ENCODE data around the gene ITIH5.

The ITIH5 gene

DNA sequence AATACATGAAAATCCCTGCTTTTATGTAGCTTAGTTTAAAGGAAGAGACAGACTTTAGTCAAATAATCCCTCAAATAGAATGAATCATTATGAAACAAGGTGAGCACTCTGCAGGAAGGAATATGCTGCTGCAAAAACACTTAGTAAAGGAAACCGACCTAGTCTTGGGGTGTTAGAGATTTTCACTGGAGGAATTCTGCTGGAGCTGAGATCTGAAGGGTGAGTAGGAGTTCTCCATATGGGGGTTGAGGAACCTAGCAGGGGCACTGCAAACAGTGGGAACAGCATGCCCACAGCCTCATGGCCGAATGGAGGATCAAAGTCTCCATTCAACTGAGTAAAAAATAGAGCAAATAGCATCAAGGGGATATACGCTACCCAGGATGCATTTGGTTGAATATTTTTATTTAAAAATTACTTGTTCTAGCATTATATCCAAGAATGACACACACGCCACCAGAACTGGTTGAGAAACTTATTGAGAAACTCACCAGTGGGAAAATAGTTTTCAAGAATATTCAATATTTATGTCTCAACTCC lies 39.8 kb upstream of the ITIH5 start:
- TF ChIP-seq, protein P1, sequence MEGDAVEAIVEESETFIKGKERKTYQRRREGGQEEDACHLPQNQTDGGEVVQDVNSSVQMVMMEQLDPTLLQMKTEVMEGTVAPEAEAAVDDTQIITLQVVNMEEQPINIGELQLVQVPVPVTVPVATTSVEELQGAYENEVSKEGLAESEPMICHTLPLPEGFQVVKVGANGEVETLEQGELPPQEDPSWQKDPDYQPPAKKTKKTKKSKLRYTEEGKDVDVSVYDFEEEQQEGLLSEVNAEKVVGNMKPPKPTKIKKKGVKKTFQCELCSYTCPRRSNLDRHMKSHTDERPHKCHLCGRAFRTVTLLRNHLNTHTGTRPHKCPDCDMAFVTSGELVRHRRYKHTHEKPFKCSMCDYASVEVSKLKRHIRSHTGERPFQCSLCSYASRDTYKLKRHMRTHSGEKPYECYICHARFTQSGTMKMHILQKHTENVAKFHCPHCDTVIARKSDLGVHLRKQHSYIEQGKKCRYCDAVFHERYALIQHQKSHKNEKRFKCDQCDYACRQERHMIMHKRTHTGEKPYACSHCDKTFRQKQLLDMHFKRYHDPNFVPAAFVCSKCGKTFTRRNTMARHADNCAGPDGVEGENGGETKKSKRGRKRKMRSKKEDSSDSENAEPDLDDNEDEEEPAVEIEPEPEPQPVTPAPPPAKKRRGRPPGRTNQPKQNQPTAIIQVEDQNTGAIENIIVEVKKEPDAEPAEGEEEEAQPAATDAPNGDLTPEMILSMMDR (IDR thresholded peaks at IDR 0.05; ENCODE audit: insufficient read depth, low read depth, low read length, missing control alignments), result no peak
- DNase-seq (ENCODE audit: low read depth), result no peak
- H3K4me3 ChIP-seq (ENCODE audit: low read length), result no peak overlapping the region

DNA sequence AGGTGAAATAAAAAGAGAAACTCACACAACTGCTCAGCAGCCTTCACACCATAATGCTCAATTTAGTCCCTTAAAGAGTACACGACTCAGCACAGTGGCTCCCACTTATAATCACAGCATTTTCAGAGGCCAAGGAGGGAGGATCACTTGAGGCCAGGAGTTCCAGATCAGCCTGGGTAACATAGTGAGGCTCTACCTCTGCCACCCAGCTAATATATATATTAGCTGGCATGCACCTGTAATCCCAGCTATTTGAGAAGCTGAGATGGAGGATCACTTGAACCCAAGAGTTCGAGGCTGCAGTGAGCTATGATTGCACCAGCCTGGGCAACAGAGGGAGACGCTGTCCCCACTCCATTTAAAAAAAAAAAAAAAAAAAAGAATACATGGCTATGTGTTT lies 38.6 kb upstream of the ITIH5 start:
- DNase-seq (ENCODE audit: low read depth), result no peak
- no peak overlapping the region for H3K4me3 ChIP-seq (ENCODE audit: low read length)
- TF ChIP-seq, protein P1 (IDR thresholded peaks at IDR 0.05; ENCODE audit: insufficient read depth, low read depth, low read length, missing control alignments), result no peak

GRCh38 chr10:7704071-7705016 lies 37.6 kb upstream of the ITIH5 start:
- no peak for DNase-seq (ENCODE audit: low read depth)
- H3K4me3 ChIP-seq (ENCODE audit: low read length), result no peak overlapping the region
- TF ChIP-seq, protein P1 (IDR thresholded peaks at IDR 0.05; ENCODE audit: insufficient read depth, low read depth, low read length, missing control alignments), result no peak

- H3K4me3 ChIP-seq (ENCODE audit: low read length), result no peak within 1 kb of the TSS
- TF ChIP-seq, protein P1 (IDR thresholded peaks at IDR 0.05; ENCODE audit: insufficient read depth, low read depth, low read length, missing control alignments), result no peak
- DNase-seq (ENCODE audit: low read depth), result no peak
Observed at GRCh38 chr10:7703140-7703539, 36.4 kb upstream of the ITIH5 start, which contains the start of gene ITIH2. Gene ITIH2, plus strand, starts transcription at chr10:7703316. Its CDS starts 119 bp downstream, at chr10:7703435.

GRCh38 chr10:7702288-7702812 lies 35.6 kb upstream of the ITIH5 start:
- no peak overlapping the region for H3K4me3 ChIP-seq (ENCODE audit: low read length)
- TF ChIP-seq, protein P1 (IDR thresholded peaks at IDR 0.05; ENCODE audit: insufficient read depth, low read depth, low read length, missing control alignments), result no peak
- no peak for DNase-seq (ENCODE audit: low read depth)

DNA sequence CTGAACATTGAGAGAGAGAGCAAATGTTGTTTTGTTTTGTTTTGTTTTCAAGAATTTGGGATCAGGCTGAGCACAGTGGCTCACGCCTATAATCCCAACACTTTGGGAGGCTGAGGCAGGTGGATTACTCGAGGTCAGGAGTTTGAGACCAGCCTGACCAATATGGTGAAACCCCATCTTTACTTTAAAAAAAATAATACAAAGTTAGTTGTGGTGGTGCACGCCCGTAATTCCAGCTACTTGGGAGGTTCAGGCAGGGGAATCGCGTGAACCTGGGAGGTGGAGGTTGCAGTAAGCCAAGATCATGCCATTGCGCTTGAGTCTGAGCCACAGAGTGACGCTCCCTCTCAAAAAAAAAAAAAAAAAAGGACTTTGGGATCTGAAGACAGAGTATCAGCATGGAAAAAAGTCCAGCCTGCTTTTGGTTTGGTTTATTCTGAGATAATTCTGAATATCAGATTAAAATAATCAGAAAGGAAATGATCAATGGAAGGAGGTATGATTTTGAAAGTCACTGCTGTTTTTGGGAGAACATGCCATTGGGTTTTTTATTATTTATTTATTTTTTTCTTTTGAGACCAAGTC lies 34.5 kb upstream of the ITIH5 start:
- TF ChIP-seq, protein P1 (IDR thresholded peaks at IDR 0.05; ENCODE audit: insufficient read depth, low read depth, low read length, missing control alignments), result no peak
- no peak for DNase-seq (ENCODE audit: low read depth)
- no peak overlapping the region for H3K4me3 ChIP-seq (ENCODE audit: low read length)

Data from epithelial cell of esophagus (primary cell).